Naive B cell (primary cell): ENCODE data around the gene PSEN2. TPM values are rescaled to one million over a fixed set of nuclear protein-coding genes. Genes with fewer than 3 reads are reported as not detected.

Source experiments
- ATAC-seq, 2 donors: fragments of 150-1000 bp; cut with Tn5 transposase; 2 replicates each; pipeline ENCODE4 v1.10.0; 2021; ENCODE audit warnings: low read depth in 2 of 2, mild to moderate bottlenecking in 2 of 2, moderate library complexity in 2 of 2
- DNase-seq: peaks from one replicate; pipeline ENCODE4 v3.0.0; 2022
- H3K27ac Mint-ChIP-seq, 6 donors: one replicate each; pipeline ENCODE4 v1.8.0; 2020 to 2022; ENCODE audit warnings: mild to moderate bottlenecking in 6 of 6, mixed read lengths in 6 of 6, moderate library complexity in 5 of 6, inconsistent platforms in 2 of 6
- H3K27me3 Mint-ChIP-seq, 3 donors: one replicate each; pipeline ENCODE4 v1.8.0; 2021 to 2022; ENCODE audit warnings: mixed read lengths in 3 of 3, mild to moderate bottlenecking in 1 of 3
- H3K36me3 Mint-ChIP-seq, 2 donors: one replicate each; pipeline ENCODE4 v1.8.0; 2020 to 2022; ENCODE audit warnings: mixed read lengths in 2 of 2, inconsistent platforms in 1 of 2, mild to moderate bottlenecking in 1 of 2
- H3K4me1 Mint-ChIP-seq, 3 donors: one replicate each; pipeline ENCODE4 v1.8.0; 2020 to 2022; ENCODE audit warnings: mixed read lengths in 3 of 3, inconsistent platforms in 1 of 3, mild to moderate bottlenecking in 1 of 3, moderate library complexity in 1 of 3
- H3K4me3 Mint-ChIP-seq, 8 donors: one replicate each; pipeline ENCODE4 v1.8.0; 2020 to 2022; ENCODE audit warnings: mild to moderate bottlenecking in 8 of 8, mixed read lengths in 8 of 8, moderate library complexity in 8 of 8, inconsistent platforms in 2 of 8
- H3K9me3 Mint-ChIP-seq, 7 donors: one replicate each; pipeline ENCODE4 v1.8.0; 2020 to 2022; ENCODE audit warnings: mixed read lengths in 7 of 7, mild to moderate bottlenecking in 5 of 7, inconsistent platforms in 2 of 7, moderate library complexity in 1 of 7
- polyA plus RNA-seq, 6 donors: library from polyadenylated mRNA; unstranded; fragments of 300-500 nt; fragmentation: Illumina TruSeq; gene quantifications; one replicate each; pipeline ENCODE4 v1.2.3, GENCODE V29; 2021; ENCODE audit warnings: low read depth in 6 of 6

Gene PSEN2
- 10 to 100 TPM in 3 of 6 donors, 1 to 10 TPM in 3; 5.5 to 15.0 (median 10.3) TPM for polyA plus RNA-seq

DNA sequence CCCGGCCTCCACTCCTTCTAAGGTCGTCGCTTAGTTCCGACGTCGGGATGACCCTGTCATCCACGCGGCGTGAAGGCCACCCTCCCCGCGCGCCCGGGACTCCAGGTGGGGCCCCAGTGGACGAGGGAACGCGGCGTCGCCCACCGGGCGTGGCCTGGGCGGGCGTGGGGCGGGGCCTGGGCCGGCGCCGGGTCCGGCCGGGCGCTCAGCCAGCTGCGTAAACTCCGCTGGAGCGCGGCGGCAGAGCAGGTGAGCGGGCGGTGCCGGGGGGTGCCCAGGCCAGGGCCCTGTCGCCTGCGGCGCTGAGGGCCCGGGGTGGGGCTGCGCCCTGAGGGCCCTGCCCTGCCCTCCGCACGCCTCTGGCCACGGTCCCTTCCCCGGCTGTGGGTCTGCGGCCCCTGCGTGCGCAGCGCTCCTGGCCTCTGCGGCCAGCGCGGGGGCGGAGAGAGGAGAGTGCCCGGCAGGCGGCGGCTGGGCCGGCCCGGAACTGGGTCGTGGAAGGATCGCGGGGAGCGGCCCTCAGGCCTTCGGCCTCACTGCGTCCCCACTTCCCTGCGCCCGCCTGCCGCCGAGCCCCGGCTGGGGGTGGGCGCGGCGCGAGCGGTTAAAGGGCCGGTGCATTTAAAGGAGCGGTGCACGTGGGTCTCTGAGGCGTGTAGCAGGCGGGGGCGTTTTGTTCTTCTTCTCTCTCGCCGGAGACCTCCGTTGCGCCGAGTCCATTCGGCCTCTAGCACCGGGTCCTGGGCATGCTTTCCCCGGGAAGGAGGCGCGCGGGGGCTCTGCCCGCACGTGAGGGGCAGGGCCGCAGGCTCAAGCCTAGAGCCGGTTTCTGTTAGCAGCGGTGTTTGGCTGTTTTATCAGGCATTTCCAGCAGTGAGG is at the start of gene PSEN2:
PSEN2 (plus strand) TSS at position 216 of the 879 bp plus-strand sequence. CDS start 11,292 bp downstream, outside the sequence.
- Mint-ChIP-seq H3K9me3 (no peaks in the 10 kb centered on the region), H3K27ac (peak within 1 kb of the TSS; percentile 27 to 90 (median 66)), H3K4me1 (peaks cover 19 to 33% (median 25%) of the 10 kb centered on the region in 3 donors), H3K4me3 (peak within 1 kb of the TSS; percentile 82 to 94 (median 89)), H3K27me3 (peaks cover 0 to 4% (median 0%) of the 10 kb centered on the region in 3 donors), H3K36me3 (no peaks in the 10 kb centered on the region)
- peak; percentile 93 to 94 for ATAC-seq
- DNase-seq = peak; percentile 70

GRCh38 chr1:226820941-226821718 is 49.3 kb upstream of the PSEN2 start:
- ATAC-seq (no peak), DNase-seq (no peak)
- H3K9me3 Mint-ChIP-seq = no peaks in the 10 kb centered on the region
- H3K4me3 Mint-ChIP-seq = no peak overlapping the region
- peaks cover 0 to 4% (median 0%) of the 10 kb centered on the region in 3 donors for H3K27me3 Mint-ChIP-seq
- peaks cover 7 to 26% (median 14%) of the 10 kb centered on the region in 3 donors for H3K4me1 Mint-ChIP-seq
- H3K27ac Mint-ChIP-seq = no peak overlapping the region
- H3K36me3 Mint-ChIP-seq = no peaks in the 10 kb centered on the region

DNA sequence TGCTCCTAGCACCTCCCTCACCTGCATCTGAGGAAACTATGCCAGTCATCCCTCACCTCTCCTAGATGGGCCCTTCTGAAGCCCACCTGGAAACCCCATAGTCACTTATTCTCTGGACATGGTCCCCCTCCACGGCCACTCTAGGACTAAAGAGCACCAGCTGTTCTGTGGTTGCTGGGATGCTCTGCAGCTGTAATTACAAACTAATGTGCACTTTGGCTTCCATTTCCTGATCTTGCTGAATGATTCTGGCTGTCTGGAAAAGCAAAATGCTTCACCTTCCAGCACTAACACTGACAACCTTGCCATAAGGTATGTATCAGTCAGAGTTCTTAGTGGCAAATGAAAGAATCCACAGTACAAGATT is 48.7 kb upstream of the PSEN2 start:
- Mint-ChIP-seq H3K27ac (no peak overlapping the region), H3K4me1 (peaks cover 7 to 26% (median 14%) of the 10 kb centered on the region in 3 donors), H3K4me3 (no peak overlapping the region), H3K27me3 (peaks cover 0 to 4% (median 0%) of the 10 kb centered on the region in 3 donors), H3K9me3 (no peaks in the 10 kb centered on the region), H3K36me3 (no peaks in the 10 kb centered on the region)
- DNase-seq (no peak), ATAC-seq (no peak)

DNA sequence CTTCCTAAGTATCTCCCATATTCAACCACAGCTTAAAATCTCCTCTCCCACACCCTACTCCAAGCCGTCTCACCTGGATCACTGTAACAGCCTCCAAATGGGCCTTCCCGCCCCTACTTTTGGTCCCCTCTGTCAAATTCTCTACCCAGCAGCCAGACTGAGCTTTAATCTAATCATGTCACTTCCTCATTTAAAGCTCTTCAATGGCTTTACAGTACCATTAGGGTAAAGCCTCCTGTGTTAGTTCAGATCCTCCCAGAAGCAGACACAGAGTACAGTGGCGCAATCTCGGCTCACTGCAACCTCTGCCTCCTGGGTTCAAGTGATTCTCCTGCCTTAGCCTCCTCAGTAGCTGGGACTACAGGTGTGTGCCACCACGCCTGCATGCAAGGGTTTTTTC is 46.8 kb upstream of the PSEN2 start:
- H3K9me3 Mint-ChIP-seq = no peaks in the 10 kb centered on the region
- no peak for DNase-seq
- H3K4me1 Mint-ChIP-seq = peaks cover 21 to 40% (median 23%) of the 10 kb centered on the region in 3 donors
- peak overlapping the region in 3 of 6 donors; percentile 0 to 10 (median 1) for H3K27ac Mint-ChIP-seq
- no peaks in the 10 kb centered on the region for H3K36me3 Mint-ChIP-seq
- peak; percentile 31 to 33 for ATAC-seq
- no peak overlapping the region for H3K4me3 Mint-ChIP-seq
- H3K27me3 Mint-ChIP-seq = no peaks in the 10 kb centered on the region

- no peak overlapping the region for H3K4me3 Mint-ChIP-seq
- H3K27ac Mint-ChIP-seq = peak overlapping the region in 1 of 6 donors; percentile 27
- H3K9me3 Mint-ChIP-seq = no peaks in the 10 kb centered on the region
- H3K27me3 Mint-ChIP-seq = no peaks in the 10 kb centered on the region
- no peaks in the 10 kb centered on the region for H3K36me3 Mint-ChIP-seq
- peaks cover 21 to 43% (median 23%) of the 10 kb centered on the region in 3 donors for H3K4me1 Mint-ChIP-seq
- DNase-seq (no peak), ATAC-seq (no peak)
Measured at GRCh38 chr1:226825037-226825745, 45.2 kb upstream of the PSEN2 start.

GRCh38 chr1:226825746-226826100 is 44.7 kb upstream of the PSEN2 start:
- no peak overlapping the region for H3K4me3 Mint-ChIP-seq
- peaks cover 21 to 43% (median 23%) of the 10 kb centered on the region in 3 donors for H3K4me1 Mint-ChIP-seq
- peak overlapping the region in 1 of 6 donors; percentile 42 for H3K27ac Mint-ChIP-seq

DNA sequence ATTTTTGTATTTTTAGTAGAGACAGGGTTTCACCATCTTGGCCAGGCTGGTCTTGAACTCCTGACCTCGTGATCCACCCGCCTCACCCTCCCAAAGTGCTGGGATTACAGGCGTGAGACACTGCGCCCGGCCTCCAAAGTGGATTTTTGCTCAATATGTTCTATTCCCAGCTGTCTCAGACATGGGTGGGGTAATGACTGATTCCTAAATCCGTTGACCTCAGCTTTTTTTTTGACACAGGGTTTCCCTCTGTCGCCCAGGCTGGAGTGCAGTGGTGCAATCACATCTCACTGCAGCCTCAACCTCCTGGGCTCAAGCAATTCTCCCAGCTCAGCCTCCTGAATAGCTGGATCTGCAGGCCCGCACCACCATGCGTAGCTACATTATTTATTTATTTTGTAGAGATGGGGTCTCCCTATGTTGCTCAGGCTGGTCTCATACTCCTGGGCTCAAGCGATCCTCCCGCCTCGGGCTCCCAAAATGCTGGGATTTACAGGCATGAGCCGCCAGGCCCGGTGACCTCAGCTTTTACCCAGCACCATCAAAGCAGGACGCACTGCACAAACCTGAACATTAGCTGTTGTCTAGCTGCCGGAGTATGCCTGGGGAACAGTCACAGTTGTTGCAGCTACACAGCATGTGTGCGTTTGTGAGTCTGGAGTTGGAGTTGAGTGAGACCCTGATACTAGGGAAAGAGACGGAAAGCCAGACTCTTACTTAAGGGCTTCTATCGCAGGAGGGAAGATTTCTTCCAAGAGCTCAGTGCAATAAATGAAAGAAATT is 43.7 kb upstream of the PSEN2 start:
- Mint-ChIP-seq H3K4me3 (peak overlapping the region in 4 of 8 donors; percentile 32 to 74 (median 62)), H3K9me3 (no peaks in the 10 kb centered on the region), H3K27ac (peak overlapping the region in 5 of 6 donors; percentile 20 to 85 (median 70)), H3K4me1 (peaks cover 21 to 43% (median 23%) of the 10 kb centered on the region in 3 donors), H3K36me3 (no peaks in the 10 kb centered on the region), H3K27me3 (no peaks in the 10 kb centered on the region)
- ATAC-seq = no peak
- DNase-seq = no peak

More at GRCh38 chr1:226825746-226826100, 44.7 kb upstream of the PSEN2 start:
- H3K27me3 Mint-ChIP-seq = no peaks in the 10 kb centered on the region
- ATAC-seq = no peak
- H3K36me3 Mint-ChIP-seq = no peaks in the 10 kb centered on the region
- no peaks in the 10 kb centered on the region for H3K9me3 Mint-ChIP-seq
- DNase-seq = no peak

GRCh38 chr1:226827458-226827857 is 43.0 kb upstream of the PSEN2 start:
- Mint-ChIP-seq H3K4me1 (peaks cover 21 to 43% (median 23%) of the 10 kb centered on the region in 3 donors), H3K4me3 (peak overlapping the region in 5 of 8 donors; percentile 12 to 79 (median 70)), H3K27me3 (no peaks in the 10 kb centered on the region), H3K9me3 (no peaks in the 10 kb centered on the region), H3K36me3 (no peaks in the 10 kb centered on the region), H3K27ac (peak overlapping the region in 3 of 6 donors; percentile 47 to 76 (median 70))
- no peak for ATAC-seq
- no peak for DNase-seq

GRCh38 chr1:226827968-226828513 is 42.4 kb upstream of the PSEN2 start:
- peak overlapping the region; percentile 54 to 92 (median 78) for H3K27ac Mint-ChIP-seq
- DNase-seq = peak; percentile 85
- peak; percentile 96 to 97 for ATAC-seq
- no peaks in the 10 kb centered on the region for H3K27me3 Mint-ChIP-seq
- H3K9me3 Mint-ChIP-seq = peaks cover 0 to 2% (median 0%) of the 10 kb centered on the region in 7 donors
- no peaks in the 10 kb centered on the region for H3K36me3 Mint-ChIP-seq
- peak overlapping the region in 7 of 8 donors; percentile 50 to 84 (median 74) for H3K4me3 Mint-ChIP-seq
- peaks cover 21 to 43% (median 23%) of the 10 kb centered on the region in 3 donors for H3K4me1 Mint-ChIP-seq

GRCh38 chr1:226829105-226829504 is 41.3 kb upstream of the PSEN2 start:
- peaks cover 0 to 6% (median 0%) of the 10 kb centered on the region in 3 donors for H3K27me3 Mint-ChIP-seq
- ATAC-seq (no peak), DNase-seq (no peak)
- H3K27ac Mint-ChIP-seq = peak overlapping the region in 1 of 6 donors; percentile 33
- H3K9me3 Mint-ChIP-seq = peaks cover 0 to 11% (median 3%) of the 10 kb centered on the region in 7 donors
- peaks cover 16 to 35% (median 16%) of the 10 kb centered on the region in 3 donors for H3K4me1 Mint-ChIP-seq
- H3K4me3 Mint-ChIP-seq = peak overlapping the region in 1 of 8 donors; percentile 30
- peaks cover 0 to 6% of the 10 kb centered on the region in 2 donors for H3K36me3 Mint-ChIP-seq

- Mint-ChIP-seq H3K9me3 (peaks cover 6 to 21% (median 12%) of the 10 kb centered on the region in 7 donors), H3K4me1 (peaks cover 7 to 17% (median 13%) of the 10 kb centered on the region in 3 donors), H3K27me3 (peaks cover 0 to 16% (median 0%) of the 10 kb centered on the region in 3 donors), H3K36me3 (peaks cover 0 to 18% of the 10 kb centered on the region in 2 donors), H3K27ac (no peak overlapping the region), H3K4me3 (no peak overlapping the region)
- DNase-seq (no peak), ATAC-seq (no peak)
Measured at GRCh38 chr1:226831953-226832352, 38.5 kb upstream of the PSEN2 start.

DNA sequence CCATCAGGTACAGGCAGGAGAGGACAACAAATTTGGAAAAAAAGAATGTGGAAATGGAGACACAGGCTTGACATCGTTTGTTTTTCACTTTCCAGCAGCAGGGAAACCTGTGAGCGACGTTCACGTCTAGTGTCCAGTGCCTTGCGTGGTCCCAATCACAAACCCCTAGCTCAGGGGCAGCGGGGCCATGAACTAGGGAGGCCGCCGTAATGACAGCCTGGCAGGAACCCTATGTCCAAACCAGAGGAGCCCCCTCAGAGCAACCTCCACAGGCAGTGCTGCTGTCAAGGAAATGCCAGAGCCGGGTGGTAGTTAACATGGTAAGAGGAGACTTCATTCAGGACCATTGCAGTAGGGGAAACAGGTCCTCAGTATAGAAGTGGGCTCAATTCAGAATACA is 37.8 kb upstream of the PSEN2 start:
- Mint-ChIP-seq H3K9me3 (peaks cover 6 to 21% (median 12%) of the 10 kb centered on the region in 7 donors), H3K27me3 (peaks cover 0 to 16% (median 0%) of the 10 kb centered on the region in 3 donors), H3K36me3 (peaks cover 0 to 18% of the 10 kb centered on the region in 2 donors), H3K4me1 (peaks cover under 1 to 10% (median 7%) of the 10 kb centered on the region in 3 donors), H3K4me3 (no peak overlapping the region), H3K27ac (no peak overlapping the region)
- ATAC-seq (no peak), DNase-seq (no peak)
